Epithelial cell of esophagus (primary cell): ENCODE measurements around the gene PARP14.

ENCODE experiments used
- DNase-seq: peaks from one replicate; pipeline ENCODE4 v3.0.0; 2010; ENCODE audit warnings: low read depth
- H3K4me3 ChIP-seq: 2 replicates; pipeline ENCODE4 v1.5.1; 2011; ENCODE audit warnings: mild to moderate bottlenecking, low read length, control low read depth
- CTCF ChIP-seq: IDR thresholded peaks from 2 replicates; pipeline ENCODE4 v1.5.1; 2011; ENCODE audit warnings: low read depth, mild to moderate bottlenecking, low read length, control low read depth, inconsistent platforms; ENCODE audit not compliant: insufficient read depth; ENCODE audit errors: missing control alignments

The PARP14 gene

GRCh38 chr3:122689587-122689986 lies 8.9 kb downstream of the PARP14 start:
- H3K4me3 ChIP-seq = no peak overlapping the region
- peak; percentile 52 for DNase-seq
- TF ChIP-seq CTCF = no peak

- peak; percentile 65 for DNase-seq
- no peak overlapping the region for H3K4me3 ChIP-seq
- TF ChIP-seq CTCF = no peak
Observed at GRCh38 chr3:122690096-122690495, 9.5 kb downstream of the PARP14 start.

- no peak overlapping the region for H3K4me3 ChIP-seq
- peak; percentile 82 for DNase-seq
Observed at GRCh38 chr3:122691195-122691594, 10.6 kb downstream of the PARP14 start.

GRCh38 chr3:122692674-122693073 lies 12.0 kb downstream of the PARP14 start:
- H3K4me3 ChIP-seq = no peak overlapping the region
- DNase-seq = no peak
- TF ChIP-seq CTCF = no peak

More at GRCh38 chr3:122691195-122691594, 10.6 kb downstream of the PARP14 start:
- TF ChIP-seq CTCF = no peak

GRCh38 chr3:122694966-122695365 lies 14.3 kb downstream of the PARP14 start:
- no peak for DNase-seq
- no peak for TF ChIP-seq CTCF

GRCh38 chr3:122695927-122696561 lies 15.4 kb downstream of the PARP14 start:
- no peak for DNase-seq
- TF ChIP-seq CTCF = no peak
- no peak overlapping the region for H3K4me3 ChIP-seq

More at GRCh38 chr3:122694966-122695365, 14.3 kb downstream of the PARP14 start:
- no peak overlapping the region for H3K4me3 ChIP-seq
